GM23248 (cell line): ENCODE results near the gene KAZALD1. TPM values are rescaled to one million over a fixed set of nuclear protein-coding genes. Genes with fewer than 3 reads are reported as not detected.

Experiments
- DNase-seq: peaks from one replicate; pipeline ENCODE4 v3.0.0-alpha.2; 2015
- H2AFZ ChIP-seq: fragments of 200-600 bp; sonication (generic); 2 replicates; pipeline ENCODE4 v1.6.1; 2016; ENCODE audit warnings: antibody characterized with exemption
- H3F3A ChIP-seq: fragments of 200-600 bp; sonication (generic); 2 replicates; pipeline ENCODE4 v1.6.1; 2016; ENCODE audit warnings: mild to moderate bottlenecking, antibody characterized with exemption, mixed run types; ENCODE audit not compliant: insufficient read depth
- H3K27ac ChIP-seq: fragments of 200-600 bp; sonication (generic); 2 replicates; pipeline ENCODE4 v1.5.1; 2016; ENCODE audit warnings: mild to moderate bottlenecking
- H3K27me3 ChIP-seq: fragments of 200-600 bp; sonication (generic); replicated peaks from 2 replicates; pipeline ENCODE4 v1.6.1; 2016; ENCODE audit warnings: mild to moderate bottlenecking; ENCODE audit not compliant: insufficient read depth
- H3K36me3 ChIP-seq: fragments of 200-600 bp; sonication (generic); 2 replicates; pipeline ENCODE4 v1.6.1; 2016; ENCODE audit warnings: low read depth, mild to moderate bottlenecking
- H3K4me1 ChIP-seq: fragments of 200-600 bp; sonication (generic); 2 replicates; pipeline ENCODE4 v1.6.1; 2016; ENCODE audit warnings: mild to moderate bottlenecking; ENCODE audit not compliant: insufficient read depth
- H3K4me2 ChIP-seq: fragments of 200-600 bp; sonication (generic); one replicate; pipeline ENCODE4 v1.6.1; 2016; ENCODE audit warnings: mild to moderate bottlenecking; ENCODE audit not compliant: unreplicated experiment
- H3K4me3 ChIP-seq: fragments of 200-600 bp; sonication (generic); 2 replicates; pipeline ENCODE4 v1.5.1; 2016; ENCODE audit warnings: mild to moderate bottlenecking
- H3K79me2 ChIP-seq: fragments of 200-600 bp; sonication (generic); 2 replicates; pipeline ENCODE4 v1.6.1; 2016; ENCODE audit warnings: mild to moderate bottlenecking; ENCODE audit not compliant: insufficient read depth
- H3K9ac ChIP-seq: fragments of 200-600 bp; sonication (generic); 2 replicates; pipeline ENCODE4 v1.6.1; 2016; ENCODE audit warnings: mild to moderate bottlenecking
- H3K9me2 ChIP-seq: fragments of 200-600 bp; sonication (generic); 2 replicates; pipeline ENCODE4 v1.6.1; 2016; ENCODE audit warnings: mixed run types, mild to moderate bottlenecking, moderate library complexity; ENCODE audit not compliant: insufficient read depth
- H3K9me3 ChIP-seq: fragments of 200-600 bp; sonication (generic); one replicate; pipeline ENCODE4 v1.6.1; 2017; ENCODE audit warnings: low read depth
- H4K20me1 ChIP-seq: fragments of 200-600 bp; sonication (generic); 2 replicates; pipeline ENCODE4 v1.6.0; 2016; ENCODE audit not compliant: insufficient read depth
- EZH2 ChIP-seq: fragments of 200-600 bp; sonication (generic); IDR thresholded peaks from 2 replicates; pipeline ENCODE4 v1.6.1; 2018; ENCODE audit warnings: antibody characterized with exemption, mild to moderate bottlenecking; ENCODE audit not compliant: insufficient read depth, poor library complexity, severe bottlenecking
- EZH2phosphoT487 ChIP-seq: fragments of 200-600 bp; sonication (generic); IDR thresholded peaks from 2 replicates; pipeline ENCODE4 v1.6.1; 2018; ENCODE audit warnings: antibody characterized with exemption, moderate library complexity, mild to moderate bottlenecking, low read depth; ENCODE audit not compliant: insufficient read depth
- WGBS, 2 experiments: methylation state at CpG; one replicate each; pipeline ENCODE4 v1.1.6; 2015 to 2017; ENCODE audit warnings: low lambda C conversion rate in 2 of 2, low coverage in 1 of 2; ENCODE audit errors: missing lambda C conversion rate in 2 of 2; 5-methylcytosine and 5-hydroxymethylcytosine counted together
- in situ Hi-C: fragments of 300-500 bp; cut with MboI; formaldehyde crosslinking; loops from 2 replicates; pipeline ENCODE4 v1.15.0; 2020
- polyA plus RNA-seq: library from polyadenylated mRNA; unstranded; fragments of >200 nt; fragmentation: Nextera tagmentation; extraction: Ambion mirVana; gene quantifications from 2 replicates; pipeline ENCODE4 v1.2.1, GENCODE V29; 2016
- total RNA-seq: library from RNA; depleted of rRNA; stranded (reverse); fragments of >200 nt; shearing (Covaris generic); gene quantifications from 2 replicates; pipeline ENCODE4 v1.2.3, GENCODE V29; 2014; rRNA removed

The KAZALD1 gene
- total and polyA plus RNA-seq, 2 experiments from 2014 or later, result 34.4 to 62.6 TPM

GRCh38 chr10:101114646-101115045 lies 52.9 kb downstream of the KAZALD1 start:
- no peak for DNase-seq
- in situ Hi-C loops, result no loop called here
- 41 to 49% methylated on average over 2 of the region's 2 CpGs for WGBS, 2 experiments
- Histone ChIP-seq H3K9me3 (no peaks in the 10 kb centered on the region), H4K20me1 (no peaks in the 10 kb centered on the region), H3K9me2 (no peaks in the 10 kb centered on the region), H3K36me3 (no peaks in the 10 kb centered on the region), H3K27me3 (peaks cover 61% of the 10 kb centered on the region), H3K4me3 (no peak overlapping the region), H2AFZ (no peak overlapping the region), H3K79me2 (no peaks in the 10 kb centered on the region), H3K4me2 (no peak overlapping the region), H3F3A (no peaks in the 10 kb centered on the region), H3K9ac (no peak overlapping the region), H3K27ac (no peak overlapping the region), H3K4me1 (no peaks in the 10 kb centered on the region)
- TF ChIP-seq EZH2 (no peak), EZH2phosphoT487 (no peak)

Other genes starting within 250 kb of the KAZALD1 start
- 15.6 and 18.2 TPM in 2 replicates for gene SLF2, start 149.0 kb upstream of the KAZALD1 start, total RNA-seq
- 11.7 and 12.5 TPM in 2 replicates for gene SLF2, start 149.0 kb upstream of the KAZALD1 start, polyA plus RNA-seq
- 0.11 TPM in 1 of 2 replicates, not detected in the other for gene SEMA4G, start 92.5 kb upstream of the KAZALD1 start, total RNA-seq
- gene SEMA4G, start 92.5 kb upstream of the KAZALD1 start, polyA plus RNA-seq, result 0.44 and 1.1 TPM in 2 replicates
- gene MRPL43, start 74.5 kb upstream of the KAZALD1 start, total RNA-seq, result 83.5 and 94.1 TPM in 2 replicates
- 145 and 148 TPM in 2 replicates for gene MRPL43, start 74.5 kb upstream of the KAZALD1 start, polyA plus RNA-seq
- 3.4 and 4.4 TPM in 2 replicates for gene TWNK, start 74.4 kb upstream of the KAZALD1 start, total RNA-seq
- 3.6 and 4.4 TPM in 2 replicates for gene TWNK, start 74.4 kb upstream of the KAZALD1 start, polyA plus RNA-seq
- 95.2 and 113 TPM in 2 replicates for gene LZTS2, start 62.2 kb upstream of the KAZALD1 start, total RNA-seq
- 51.1 and 54.8 TPM in 2 replicates for gene LZTS2, start 62.2 kb upstream of the KAZALD1 start, polyA plus RNA-seq
- 0.54 TPM in 1 of 2 replicates, not detected in the other for gene PDZD7, start 30.9 kb upstream of the KAZALD1 start, total RNA-seq
- 1.1 and 1.8 TPM in 2 replicates for gene PDZD7, start 30.9 kb upstream of the KAZALD1 start, polyA plus RNA-seq
- gene SFXN3, start 30.8 kb upstream of the KAZALD1 start, total RNA-seq, result 79.8 and 103 TPM in 2 replicates
- 58.8 and 61.7 TPM in 2 replicates for gene SFXN3, start 30.8 kb upstream of the KAZALD1 start, polyA plus RNA-seq
- gene TLX1, start 69.3 kb downstream of the KAZALD1 start, total RNA-seq, result not detected in 2 replicates
- not detected in 2 replicates for gene TLX1, start 69.3 kb downstream of the KAZALD1 start, polyA plus RNA-seq
- not detected in 2 replicates for gene LBX1, start 167.5 kb downstream of the KAZALD1 start, total RNA-seq
- not detected in 2 replicates for gene LBX1, start 167.5 kb downstream of the KAZALD1 start, polyA plus RNA-seq